HepG2 (cell line): ENCODE measurements around the gene NHSL1. TPM values are rescaled to one million over a fixed set of nuclear protein-coding genes. Genes with fewer than 3 reads are reported as not detected.

Experiments used
- GATAD2A ChIP-seq: IDR thresholded peaks from 2 replicates; pipeline ENCODE4 v1.6.1; 2016
- GZF1 ChIP-seq: sonication (generic); formaldehyde crosslinking; IDR thresholded peaks from 2 replicates; pipeline ENCODE4 v1.5.1; 2020; ENCODE audit warnings: mild to moderate bottlenecking, missing genetic modification reagents
- MYNN ChIP-seq: sonication (generic); formaldehyde crosslinking; IDR thresholded peaks from 2 replicates; pipeline ENCODE4 v1.4.0; 2020; ENCODE audit warnings: mild to moderate bottlenecking, low read depth, missing genetic modification reagents
- RAD21 ChIP-seq: fragments of 450-650 bp; formaldehyde crosslinking; IDR thresholded peaks from 2 replicates; pipeline ENCODE4 v1.5.0; 2020; ENCODE audit warnings: mild to moderate bottlenecking
- RCOR2 ChIP-seq: IDR thresholded peaks from 2 replicates; pipeline ENCODE4 v1.6.1; 2016; ENCODE audit warnings: missing biosample characterization, missing genetic modification reagents
- SOX5 ChIP-seq: IDR thresholded peaks from 2 replicates; pipeline ENCODE4 v1.6.1; 2016; ENCODE audit warnings: borderline replicate concordance
- TMF1 ChIP-seq: sonication (generic); formaldehyde crosslinking; IDR thresholded peaks from 2 replicates; pipeline ENCODE4 v1.8.1; 2022; ENCODE audit warnings: low read depth, missing genetic modification reagents
- polyA plus RNA-seq, 8 experiments: library from polyadenylated mRNA; depleted of rRNA in 3 of 8; stranded (reverse) in 7 of 8; unstranded in 1 of 8; fragments of >200 nt; fragmentation: Illumina TruSeq in 4 of 8; extraction: Trizol in 4 of 8; gene quantifications; 2 replicates each; pipeline versions ENCODE4 v1.2.1 to v1.2.3, GENCODE V29; 2011 to 2016; ENCODE audit warnings: low read depth in 4 of 8, missing spikeins in 1 of 8, mixed read lengths in 1 of 8; ENCODE audit not compliant: insufficient read depth in 1 of 8
- total RNA-seq, 5 experiments: library from RNA; depleted of rRNA; stranded (reverse); fragments of >200 nt; fragmentation: Illumina TruSeq; extraction: Trizol; gene quantifications; 2 replicates each; pipeline ENCODE4 v1.2.3, GENCODE V29; 2016; ENCODE audit warnings: low read depth in 1 of 5
- TF ChIP-seq, protein P1 (sequence below): IDR thresholded peaks from 2 replicates; pipeline ENCODE4 v1.6.1; 2016; ENCODE audit warnings: low read depth, missing genetic modification reagents, missing compliant biosample characterization
- TF ChIP-seq, protein P2 (sequence below): sonication (generic); formaldehyde crosslinking; IDR thresholded peaks from 2 replicates; pipeline ENCODE4 v1.5.1; 2020; ENCODE audit warnings: missing genetic modification reagents, mild to moderate bottlenecking, borderline replicate concordance
- TF ChIP-seq, protein P3 (sequence below), 2 experiments: sonication (generic) in 1 of 2; formaldehyde crosslinking in 1 of 2; IDR thresholded peaks; 2 replicates each; pipeline versions ENCODE4 v1.5.1 to v1.6.1; 2011 to 2020; ENCODE audit warnings: borderline replicate concordance in 1 of 2, low read depth in 1 of 2, low read length in 1 of 2, mild to moderate bottlenecking in 1 of 2, missing genetic modification reagents in 1 of 2, moderate library complexity in 1 of 2
- TF ChIP-seq, protein P4 (sequence below): sonication (generic); formaldehyde crosslinking; IDR thresholded peaks from 2 replicates; pipeline ENCODE4 v1.5.1; 2020; ENCODE audit warnings: mild to moderate bottlenecking, missing genetic modification reagents

The NHSL1 gene
- total and polyA plus RNA-seq, 2 of the 13 experiments (the other 11 are each of a cell fraction or from before 2014, with no cell fraction given) = 24.9 to 53.6 TPM

DNA sequence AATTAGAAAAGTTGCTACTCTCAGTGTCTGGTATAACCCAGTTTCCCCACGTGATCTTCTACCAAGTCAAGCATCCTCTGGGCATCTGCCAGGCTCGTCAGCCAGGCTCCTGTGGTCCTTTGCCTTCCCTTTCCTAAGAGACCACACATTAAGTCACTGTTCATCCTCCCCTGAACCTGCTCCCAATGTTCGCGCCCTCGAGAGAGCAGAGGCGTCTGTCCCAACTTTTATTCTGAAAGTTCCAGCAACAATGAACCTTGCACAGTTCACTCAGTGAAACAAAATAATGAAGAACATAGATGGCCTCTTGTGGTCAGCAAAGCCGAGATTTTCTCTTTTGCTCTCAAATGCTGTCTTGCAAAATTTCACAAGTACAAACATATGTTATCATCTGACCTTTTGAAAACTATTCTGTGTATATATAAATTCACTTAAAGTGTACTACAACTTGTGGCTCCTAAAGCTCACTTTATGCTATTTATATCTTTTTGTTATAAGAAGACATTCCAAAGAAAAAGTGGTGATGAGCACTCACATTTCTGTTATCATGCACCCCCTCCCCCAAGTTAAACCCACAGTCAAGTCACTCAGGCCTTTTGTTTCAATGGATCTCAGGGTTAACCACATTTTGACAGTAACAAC lies 39.2 kb upstream of the NHSL1 start (continued):
- TF ChIP-seq, protein P1, sequence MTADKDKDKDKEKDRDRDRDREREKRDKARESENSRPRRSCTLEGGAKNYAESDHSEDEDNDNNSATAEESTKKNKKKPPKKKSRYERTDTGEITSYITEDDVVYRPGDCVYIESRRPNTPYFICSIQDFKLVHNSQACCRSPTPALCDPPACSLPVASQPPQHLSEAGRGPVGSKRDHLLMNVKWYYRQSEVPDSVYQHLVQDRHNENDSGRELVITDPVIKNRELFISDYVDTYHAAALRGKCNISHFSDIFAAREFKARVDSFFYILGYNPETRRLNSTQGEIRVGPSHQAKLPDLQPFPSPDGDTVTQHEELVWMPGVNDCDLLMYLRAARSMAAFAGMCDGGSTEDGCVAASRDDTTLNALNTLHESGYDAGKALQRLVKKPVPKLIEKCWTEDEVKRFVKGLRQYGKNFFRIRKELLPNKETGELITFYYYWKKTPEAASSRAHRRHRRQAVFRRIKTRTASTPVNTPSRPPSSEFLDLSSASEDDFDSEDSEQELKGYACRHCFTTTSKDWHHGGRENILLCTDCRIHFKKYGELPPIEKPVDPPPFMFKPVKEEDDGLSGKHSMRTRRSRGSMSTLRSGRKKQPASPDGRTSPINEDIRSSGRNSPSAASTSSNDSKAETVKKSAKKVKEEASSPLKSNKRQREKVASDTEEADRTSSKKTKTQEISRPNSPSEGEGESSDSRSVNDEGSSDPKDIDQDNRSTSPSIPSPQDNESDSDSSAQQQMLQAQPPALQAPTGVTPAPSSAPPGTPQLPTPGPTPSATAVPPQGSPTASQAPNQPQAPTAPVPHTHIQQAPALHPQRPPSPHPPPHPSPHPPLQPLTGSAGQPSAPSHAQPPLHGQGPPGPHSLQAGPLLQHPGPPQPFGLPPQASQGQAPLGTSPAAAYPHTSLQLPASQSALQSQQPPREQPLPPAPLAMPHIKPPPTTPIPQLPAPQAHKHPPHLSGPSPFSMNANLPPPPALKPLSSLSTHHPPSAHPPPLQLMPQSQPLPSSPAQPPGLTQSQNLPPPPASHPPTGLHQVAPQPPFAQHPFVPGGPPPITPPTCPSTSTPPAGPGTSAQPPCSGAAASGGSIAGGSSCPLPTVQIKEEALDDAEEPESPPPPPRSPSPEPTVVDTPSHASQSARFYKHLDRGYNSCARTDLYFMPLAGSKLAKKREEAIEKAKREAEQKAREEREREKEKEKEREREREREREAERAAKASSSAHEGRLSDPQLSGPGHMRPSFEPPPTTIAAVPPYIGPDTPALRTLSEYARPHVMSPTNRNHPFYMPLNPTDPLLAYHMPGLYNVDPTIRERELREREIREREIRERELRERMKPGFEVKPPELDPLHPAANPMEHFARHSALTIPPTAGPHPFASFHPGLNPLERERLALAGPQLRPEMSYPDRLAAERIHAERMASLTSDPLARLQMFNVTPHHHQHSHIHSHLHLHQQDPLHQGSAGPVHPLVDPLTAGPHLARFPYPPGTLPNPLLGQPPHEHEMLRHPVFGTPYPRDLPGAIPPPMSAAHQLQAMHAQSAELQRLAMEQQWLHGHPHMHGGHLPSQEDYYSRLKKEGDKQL (CRISPR knock-in tag) = 0 out of 2 replicates have a peak, but pooled peaks have one; percentile 2
- TF ChIP-seq GATAD2A = peak; percentile 66; the same call in 1 of the 2 replicates
- peak; percentile 65; the same call in 1 of the 2 replicates for TF ChIP-seq SOX5
- TF ChIP-seq, protein P2, sequence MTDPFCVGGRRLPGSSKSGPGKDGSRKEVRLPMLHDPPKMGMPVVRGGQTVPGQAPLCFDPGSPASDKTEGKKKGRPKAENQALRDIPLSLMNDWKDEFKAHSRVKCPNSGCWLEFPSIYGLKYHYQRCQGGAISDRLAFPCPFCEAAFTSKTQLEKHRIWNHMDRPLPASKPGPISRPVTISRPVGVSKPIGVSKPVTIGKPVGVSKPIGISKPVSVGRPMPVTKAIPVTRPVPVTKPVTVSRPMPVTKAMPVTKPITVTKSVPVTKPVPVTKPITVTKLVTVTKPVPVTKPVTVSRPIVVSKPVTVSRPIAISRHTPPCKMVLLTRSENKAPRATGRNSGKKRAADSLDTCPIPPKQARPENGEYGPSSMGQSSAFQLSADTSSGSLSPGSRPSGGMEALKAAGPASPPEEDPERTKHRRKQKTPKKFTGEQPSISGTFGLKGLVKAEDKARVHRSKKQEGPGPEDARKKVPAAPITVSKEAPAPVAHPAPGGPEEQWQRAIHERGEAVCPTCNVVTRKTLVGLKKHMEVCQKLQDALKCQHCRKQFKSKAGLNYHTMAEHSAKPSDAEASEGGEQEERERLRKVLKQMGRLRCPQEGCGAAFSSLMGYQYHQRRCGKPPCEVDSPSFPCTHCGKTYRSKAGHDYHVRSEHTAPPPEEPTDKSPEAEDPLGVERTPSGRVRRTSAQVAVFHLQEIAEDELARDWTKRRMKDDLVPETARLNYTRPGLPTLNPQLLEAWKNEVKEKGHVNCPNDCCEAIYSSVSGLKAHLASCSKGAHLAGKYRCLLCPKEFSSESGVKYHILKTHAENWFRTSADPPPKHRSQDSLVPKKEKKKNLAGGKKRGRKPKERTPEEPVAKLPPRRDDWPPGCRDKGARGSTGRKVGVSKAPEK (CRISPR knock-in tag) = peak; percentile 65; the same call in 1 of the 2 replicates
- 0 out of 2 replicates have a peak, but pooled peaks have one; percentile 6 for TF ChIP-seq TMF1 (CRISPR knock-in tag)
- TF ChIP-seq MYNN (CRISPR knock-in tag) = peak; percentile 100
- TF ChIP-seq, protein P3, sequence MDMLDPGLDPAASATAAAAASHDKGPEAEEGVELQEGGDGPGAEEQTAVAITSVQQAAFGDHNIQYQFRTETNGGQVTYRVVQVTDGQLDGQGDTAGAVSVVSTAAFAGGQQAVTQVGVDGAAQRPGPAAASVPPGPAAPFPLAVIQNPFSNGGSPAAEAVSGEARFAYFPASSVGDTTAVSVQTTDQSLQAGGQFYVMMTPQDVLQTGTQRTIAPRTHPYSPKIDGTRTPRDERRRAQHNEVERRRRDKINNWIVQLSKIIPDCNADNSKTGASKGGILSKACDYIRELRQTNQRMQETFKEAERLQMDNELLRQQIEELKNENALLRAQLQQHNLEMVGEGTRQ (IDR thresholded peaks at IDR 0.05; ENCODE audit: low read depth, low read length) = 0 out of 2 replicates have a peak, but pooled peaks have one; percentile 14
- TF ChIP-seq, protein P3 (CRISPR knock-in tag; IDR thresholded peaks at IDR 0.05; ENCODE audit: borderline replicate concordance) = no peak
- TF ChIP-seq GZF1 = no peak
- peak; percentile 19; the same call in 1 of the 2 replicates for TF ChIP-seq RAD21
- TF ChIP-seq, protein P4, sequence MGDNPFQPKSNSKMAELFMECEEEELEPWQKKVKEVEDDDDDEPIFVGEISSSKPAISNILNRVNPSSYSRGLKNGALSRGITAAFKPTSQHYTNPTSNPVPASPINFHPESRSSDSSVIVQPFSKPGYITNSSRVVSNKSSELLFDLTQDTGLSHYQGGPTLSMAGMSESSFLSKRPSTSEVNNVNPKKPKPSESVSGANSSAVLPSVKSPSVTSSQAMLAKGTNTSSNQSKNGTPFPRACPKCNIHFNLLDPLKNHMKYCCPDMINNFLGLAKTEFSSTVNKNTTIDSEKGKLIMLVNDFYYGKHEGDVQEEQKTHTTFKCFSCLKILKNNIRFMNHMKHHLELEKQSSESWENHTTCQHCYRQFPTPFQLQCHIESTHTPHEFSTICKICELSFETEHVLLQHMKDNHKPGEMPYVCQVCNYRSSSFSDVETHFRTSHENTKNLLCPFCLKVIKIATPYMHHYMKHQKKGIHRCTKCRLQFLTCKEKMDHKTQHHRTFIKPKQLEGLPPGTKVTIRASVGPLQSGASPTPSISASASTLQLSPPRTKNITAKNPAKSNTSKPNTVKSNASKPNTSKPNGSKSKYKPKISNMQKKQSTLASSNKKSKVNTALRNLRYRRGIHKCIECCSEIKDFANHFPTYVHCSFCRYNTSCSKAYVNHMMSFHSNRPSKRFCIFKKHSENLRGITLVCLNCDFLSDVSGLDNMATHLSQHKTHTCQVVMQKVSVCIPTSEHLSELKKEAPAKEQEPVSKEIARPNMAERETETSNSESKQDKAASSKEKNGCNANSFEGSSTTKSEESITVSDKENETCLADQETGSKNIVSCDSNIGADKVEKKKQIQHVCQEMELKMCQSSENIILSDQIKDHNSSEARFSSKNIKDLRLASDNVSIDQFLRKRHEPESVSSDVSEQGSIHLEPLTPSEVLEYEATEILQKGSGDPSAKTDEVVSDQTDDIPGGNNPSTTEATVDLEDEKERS = peak; percentile 62; the same call in 1 of the 2 replicates
- TF ChIP-seq RCOR2 (CRISPR knock-in tag) = peak; percentile 89; the same call in 1 of the 2 replicates
